HG03103 (cell line): ENCODE results near the gene GHRH.

Experiments used
- ATAC-seq: cut with Tn5 transposase; IDR thresholded peaks from one replicate; pipeline ENCODE4 v1.9.1; 2021; ENCODE audit warnings: low read depth; ENCODE audit not compliant: unreplicated experiment

The GHRH gene

DNA sequence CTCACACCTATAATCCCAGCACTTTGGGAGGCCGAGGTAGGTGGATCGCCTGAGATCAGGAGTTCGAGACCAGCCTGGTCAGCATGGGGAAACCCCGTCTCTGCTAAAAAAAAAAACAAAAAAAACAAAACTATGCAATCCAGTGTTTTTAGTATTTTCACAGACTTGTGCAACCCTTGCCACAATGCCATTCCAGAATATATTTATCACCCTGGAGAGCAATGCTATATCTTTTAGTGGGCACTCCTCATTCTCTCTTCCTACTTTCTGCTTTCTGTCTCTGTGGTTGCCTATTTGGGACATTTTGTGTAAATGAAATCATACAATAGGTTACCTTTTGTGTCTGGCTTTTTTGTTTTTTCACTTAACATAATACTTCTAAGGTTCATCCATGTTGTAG lies 43.2 kb downstream of the GHRH start:
- no peak for ATAC-seq

DNA sequence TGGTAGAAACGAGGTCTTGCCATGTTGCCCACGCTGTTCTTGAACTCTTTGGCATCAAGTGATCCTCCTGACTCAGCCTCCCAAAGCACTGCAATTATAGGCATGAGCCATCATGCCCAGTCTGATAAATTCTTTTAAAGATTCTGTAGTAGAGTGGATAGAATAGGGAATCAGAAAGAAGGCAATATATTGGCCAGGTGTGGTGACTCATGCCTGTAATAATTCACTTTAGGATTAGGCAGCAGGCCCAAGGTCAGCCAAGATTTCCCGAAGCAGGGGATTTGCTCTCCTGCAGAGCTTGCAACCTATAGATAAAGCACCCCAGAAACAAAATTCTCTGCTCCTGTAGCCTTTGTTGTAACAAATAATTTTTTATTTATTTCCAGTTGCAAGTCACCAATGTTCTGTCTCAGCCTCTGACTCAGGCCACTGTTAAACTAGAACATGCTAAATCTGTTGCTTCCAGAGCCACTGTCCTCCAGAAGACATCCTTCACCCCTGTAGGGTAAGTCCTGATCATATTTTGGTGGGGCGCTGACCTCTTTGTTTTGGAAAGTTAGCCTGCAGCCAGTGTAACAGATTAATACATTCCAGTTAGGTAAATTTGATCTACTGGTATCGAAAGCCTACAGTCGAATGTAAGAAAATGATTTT lies 51.8 kb downstream of the GHRH start:
- no peak for ATAC-seq

GRCh38 chr20:37209193-37209592 lies 52.4 kb downstream of the GHRH start:
- no peak for ATAC-seq

- ATAC-seq, result no peak
Observed at GRCh38 chr20:37207171-37207570, 54.4 kb downstream of the GHRH start.

- no peak for ATAC-seq
Observed at GRCh38 chr20:37205794-37206193, 55.8 kb downstream of the GHRH start.

- no peak for ATAC-seq
Observed at GRCh38 chr20:37205130-37205529, 56.5 kb downstream of the GHRH start.

DNA sequence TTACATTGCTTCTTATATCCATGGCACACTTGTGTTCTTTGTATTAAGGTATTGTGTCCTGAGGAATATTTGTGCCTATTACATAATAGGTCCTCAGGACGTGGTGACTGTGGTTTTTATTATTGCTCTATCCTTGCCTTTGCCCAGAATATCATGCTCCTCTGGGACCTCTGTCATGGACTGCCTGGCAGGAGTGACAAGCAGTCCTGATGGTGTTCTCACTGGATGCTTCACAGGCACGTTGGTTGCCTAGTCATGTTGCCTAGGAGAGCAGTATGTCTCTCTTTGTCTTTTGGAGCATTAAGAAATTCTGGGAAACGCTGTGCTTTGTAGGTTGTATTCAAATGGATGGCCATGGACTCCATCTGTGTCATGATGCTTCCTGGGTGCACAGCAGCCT lies 57.6 kb downstream of the GHRH start:
- ATAC-seq, result no peak

GRCh38 chr20:37202267-37202943 lies 59.2 kb downstream of the GHRH start:
- ATAC-seq, result no peak

DNA sequence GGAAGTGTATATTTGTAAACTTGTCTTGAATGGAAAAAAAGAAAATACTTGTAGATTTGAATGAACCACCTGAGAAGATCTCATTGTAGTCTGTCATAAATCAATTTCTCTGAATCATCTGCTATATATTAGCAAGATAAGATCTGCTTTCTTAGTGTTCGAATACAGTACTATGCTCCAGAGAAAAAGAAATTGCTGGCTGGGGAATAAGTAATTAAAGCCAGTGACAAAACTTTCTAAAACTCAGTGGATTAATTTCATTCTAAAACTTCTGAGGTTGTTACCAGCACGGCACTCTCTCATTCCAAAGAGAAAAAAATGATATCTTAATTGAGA lies 59.8 kb downstream of the GHRH start:
- ATAC-seq, result no peak
